Measurements from ENCODE around the gene IGSF10. TPM values are rescaled to one million over a fixed set of nuclear protein-coding genes. Genes with fewer than 3 reads are reported as not detected.

Gene IGSF10
- total RNA-seq, 1 donor from 2014 or later, result under 0.01 TPM

DNA sequence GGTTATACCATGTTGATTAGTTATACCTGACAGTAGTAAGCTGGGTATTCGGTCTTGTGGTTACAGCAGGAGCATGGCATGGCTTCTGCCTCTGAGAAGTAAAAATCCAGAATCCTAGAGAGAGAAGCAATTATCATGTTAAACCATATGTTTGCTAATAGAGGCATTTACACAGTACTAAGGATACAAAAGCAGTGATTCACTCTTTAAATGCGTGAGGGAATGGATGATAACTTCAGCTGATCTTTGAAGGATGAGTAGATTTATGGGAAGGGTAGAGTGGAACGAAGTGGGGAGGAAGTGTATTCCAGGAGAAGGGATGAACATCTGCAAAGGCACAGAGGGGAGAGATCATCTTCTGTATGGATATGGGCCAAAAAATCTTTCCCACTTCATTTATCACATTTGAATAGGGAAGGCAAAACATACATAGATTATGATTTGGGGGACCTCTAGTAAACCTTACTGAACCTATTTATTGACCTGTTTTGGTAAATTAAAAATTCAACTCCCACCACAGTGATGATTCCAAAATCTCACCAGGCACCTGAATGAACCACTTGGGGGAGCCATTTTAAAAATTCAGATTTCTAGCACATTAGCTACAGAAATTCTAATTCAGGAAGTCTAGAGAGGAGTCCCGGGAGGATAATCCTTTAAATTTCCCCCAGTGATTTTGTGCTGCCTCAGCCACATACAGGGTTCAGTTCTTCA, 35.1 kb downstream of the IGSF10 start:
- Histone ChIP-seq H3K4me3 (ENCODE audit: low read depth, low read length) (no peak overlapping the region), H3K27me3 (ENCODE audit: control insufficient read depth, insufficient read depth, low read length) (no peaks in the 10 kb centered on the region), H3K36me3 (ENCODE audit: control insufficient read depth, insufficient read depth, low read length) (no peaks in the 10 kb centered on the region)
- DNase-seq (ENCODE audit: low read depth), result no peak
- TF ChIP-seq, protein P1, sequence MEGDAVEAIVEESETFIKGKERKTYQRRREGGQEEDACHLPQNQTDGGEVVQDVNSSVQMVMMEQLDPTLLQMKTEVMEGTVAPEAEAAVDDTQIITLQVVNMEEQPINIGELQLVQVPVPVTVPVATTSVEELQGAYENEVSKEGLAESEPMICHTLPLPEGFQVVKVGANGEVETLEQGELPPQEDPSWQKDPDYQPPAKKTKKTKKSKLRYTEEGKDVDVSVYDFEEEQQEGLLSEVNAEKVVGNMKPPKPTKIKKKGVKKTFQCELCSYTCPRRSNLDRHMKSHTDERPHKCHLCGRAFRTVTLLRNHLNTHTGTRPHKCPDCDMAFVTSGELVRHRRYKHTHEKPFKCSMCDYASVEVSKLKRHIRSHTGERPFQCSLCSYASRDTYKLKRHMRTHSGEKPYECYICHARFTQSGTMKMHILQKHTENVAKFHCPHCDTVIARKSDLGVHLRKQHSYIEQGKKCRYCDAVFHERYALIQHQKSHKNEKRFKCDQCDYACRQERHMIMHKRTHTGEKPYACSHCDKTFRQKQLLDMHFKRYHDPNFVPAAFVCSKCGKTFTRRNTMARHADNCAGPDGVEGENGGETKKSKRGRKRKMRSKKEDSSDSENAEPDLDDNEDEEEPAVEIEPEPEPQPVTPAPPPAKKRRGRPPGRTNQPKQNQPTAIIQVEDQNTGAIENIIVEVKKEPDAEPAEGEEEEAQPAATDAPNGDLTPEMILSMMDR (IDR thresholded peaks at IDR 0.05; ENCODE audit: insufficient read depth, low read length, poor library complexity, severe bottlenecking), result peak; percentile 29

DNA sequence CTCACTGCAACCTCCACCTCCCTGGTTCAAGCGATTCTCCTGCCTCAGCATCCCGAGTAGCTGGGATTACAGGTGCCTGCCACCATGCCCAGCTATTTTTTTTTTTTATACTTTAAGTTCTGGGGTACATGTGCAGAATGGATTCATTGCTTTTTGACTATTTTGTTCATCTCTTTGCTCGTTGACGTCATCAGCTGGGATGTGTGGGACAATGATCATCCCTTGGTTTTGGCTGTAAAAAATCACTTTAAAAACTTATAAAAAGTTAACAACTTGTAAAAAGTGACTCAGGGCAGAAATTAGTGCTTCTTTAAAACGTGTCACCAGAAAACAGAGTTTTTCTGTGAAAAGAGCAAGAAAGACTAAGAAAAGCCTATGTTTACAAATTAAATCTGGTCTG, 37.8 kb downstream of the IGSF10 start:
- TF ChIP-seq, protein P1 (IDR thresholded peaks at IDR 0.05; ENCODE audit: insufficient read depth, low read length, poor library complexity, severe bottlenecking), result no peak
- DNase-seq (ENCODE audit: low read depth), result no peak
- no peaks in the 10 kb centered on the region for H3K27me3 ChIP-seq (ENCODE audit: control insufficient read depth, insufficient read depth, low read length)

DNA sequence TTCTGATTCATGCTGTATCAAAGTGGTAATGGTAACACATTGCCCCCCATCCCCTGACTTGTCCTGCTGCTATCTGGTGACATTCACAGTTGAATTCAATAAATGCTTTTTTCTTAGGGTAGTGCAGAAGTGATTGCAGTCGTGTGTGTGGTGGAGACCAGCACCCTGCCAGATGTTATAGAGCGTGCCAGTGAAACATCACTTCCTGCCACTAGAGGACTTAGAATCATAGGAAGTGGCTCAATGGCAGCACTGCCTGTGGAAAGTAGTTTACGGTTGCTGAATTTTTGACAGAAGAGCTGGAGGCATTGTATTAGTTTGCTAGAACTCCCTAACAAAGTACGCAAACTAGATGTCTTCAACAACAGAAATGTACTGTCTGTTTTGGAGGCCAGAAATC, 38.9 kb downstream of the IGSF10 start:
- no peak for DNase-seq (ENCODE audit: low read depth)
- Histone ChIP-seq H3K36me3 (ENCODE audit: control insufficient read depth, insufficient read depth, low read length) (no peaks in the 10 kb centered on the region), H3K27me3 (ENCODE audit: control insufficient read depth, insufficient read depth, low read length) (no peaks in the 10 kb centered on the region), H3K4me3 (ENCODE audit: low read depth, low read length) (no peak overlapping the region)
- TF ChIP-seq, protein P1 (IDR thresholded peaks at IDR 0.05; ENCODE audit: insufficient read depth, low read length, poor library complexity, severe bottlenecking), result no peak

More for the DNA sequence above, 37.8 kb downstream of the IGSF10 start:
- no peak overlapping the region for H3K4me3 ChIP-seq (ENCODE audit: low read depth, low read length)
- H3K36me3 ChIP-seq (ENCODE audit: control insufficient read depth, insufficient read depth, low read length), result no peaks in the 10 kb centered on the region

DNA sequence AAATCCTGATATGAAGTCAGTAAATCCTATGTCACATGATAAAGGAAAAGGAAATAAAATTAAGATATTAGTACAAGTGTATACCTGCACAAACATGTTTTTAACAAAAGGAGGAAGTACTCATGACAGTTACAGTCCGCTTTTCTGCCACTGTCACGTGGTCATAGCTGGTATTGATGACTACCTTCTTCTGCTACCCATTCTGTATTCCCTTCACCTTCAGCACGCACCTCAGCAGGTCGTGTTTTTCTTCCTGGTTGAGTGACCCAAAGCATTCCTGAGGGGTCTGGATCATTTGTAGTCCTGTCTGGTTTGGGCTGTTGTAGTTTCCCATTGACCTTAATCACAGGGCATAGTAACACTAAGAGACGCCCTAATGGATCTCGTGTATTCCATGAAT, 41.1 kb downstream of the IGSF10 start:
- no peak for DNase-seq (ENCODE audit: low read depth)
- Histone ChIP-seq H3K4me3 (ENCODE audit: low read depth, low read length) (no peak overlapping the region), H3K36me3 (ENCODE audit: control insufficient read depth, insufficient read depth, low read length) (no peaks in the 10 kb centered on the region), H3K27me3 (ENCODE audit: control insufficient read depth, insufficient read depth, low read length) (no peaks in the 10 kb centered on the region)
- TF ChIP-seq, protein P1 (IDR thresholded peaks at IDR 0.05; ENCODE audit: insufficient read depth, low read length, poor library complexity, severe bottlenecking), result no peak

DNA sequence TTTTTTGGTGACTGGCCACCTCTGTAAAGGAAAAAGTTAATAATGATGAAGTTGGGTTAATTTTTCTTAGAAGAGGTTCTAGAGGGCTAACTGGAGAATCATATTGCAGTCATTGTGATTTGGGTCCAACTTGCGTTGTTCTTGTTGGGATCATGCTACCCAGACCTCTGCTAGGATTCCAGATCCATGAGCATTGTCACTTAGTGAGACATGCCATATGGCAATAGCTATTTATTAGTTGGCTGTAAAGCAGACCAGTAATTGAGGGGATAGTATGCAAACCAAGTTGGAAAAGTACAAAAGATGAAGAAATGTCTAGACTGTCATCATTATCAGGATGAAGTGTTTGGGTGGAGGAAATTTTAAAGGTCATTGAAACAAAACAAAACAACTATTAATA, 45.6 kb downstream of the IGSF10 start:
- TF ChIP-seq, protein P1 (IDR thresholded peaks at IDR 0.05; ENCODE audit: insufficient read depth, low read length, poor library complexity, severe bottlenecking), result no peak
- DNase-seq (ENCODE audit: low read depth), result no peak
- Histone ChIP-seq H3K4me3 (ENCODE audit: low read depth, low read length) (no peak overlapping the region), H3K36me3 (ENCODE audit: control insufficient read depth, insufficient read depth, low read length) (no peaks in the 10 kb centered on the region), H3K27me3 (ENCODE audit: control insufficient read depth, insufficient read depth, low read length) (no peaks in the 10 kb centered on the region)

DNA sequence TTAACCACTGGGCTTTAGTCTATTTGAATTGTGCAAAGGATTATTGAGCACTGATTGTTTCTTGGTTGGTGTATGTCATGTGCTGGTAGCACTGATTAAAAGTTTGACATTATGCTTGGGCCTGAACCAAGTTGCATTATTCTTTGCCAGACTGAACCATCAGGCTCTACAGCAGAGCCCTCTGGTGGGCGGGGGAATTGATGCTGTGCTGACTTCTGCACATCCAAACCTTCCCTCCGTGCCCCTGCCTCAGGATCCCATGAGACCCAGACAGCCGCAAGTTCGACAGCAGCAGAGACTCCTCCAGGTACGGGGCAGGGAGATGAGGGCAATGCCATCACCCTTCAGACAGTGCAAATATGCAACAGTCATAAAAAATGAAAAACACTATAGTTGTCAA, 47.9 kb downstream of the IGSF10 start:
- H3K36me3 ChIP-seq (ENCODE audit: control insufficient read depth, insufficient read depth, low read length), result no peaks in the 10 kb centered on the region
- H3K27me3 ChIP-seq (ENCODE audit: control insufficient read depth, insufficient read depth, low read length), result no peaks in the 10 kb centered on the region
- no peak for DNase-seq (ENCODE audit: low read depth)
- H3K4me3 ChIP-seq (ENCODE audit: low read depth, low read length), result no peak overlapping the region
- TF ChIP-seq, protein P1 (IDR thresholded peaks at IDR 0.05; ENCODE audit: insufficient read depth, low read length, poor library complexity, severe bottlenecking), result no peak
